IPS-NIHi7 (cell line): ENCODE measurements around the gene RFX7.
"Not testable (repeated sequence)": the region's sequence is repeated elsewhere in the genome, so short reads cannot be mapped to it uniquely, and the experiment has no call there.

Source experiments
- DNase-seq: peaks from one replicate; pipeline ENCODE4 v3.0.0; 2012; ENCODE audit warnings: mixed read lengths; ENCODE audit errors: extremely low spot score

Gene RFX7

GRCh38 chr15:56205061-56205876 is 38.4 kb downstream of the RFX7 start:
- DNase-seq = no peak

- not testable (repeated sequence) for DNase-seq
Observed at GRCh38 chr15:56203312-56203922, 40.3 kb downstream of the RFX7 start.

- DNase-seq = no peak
Observed at GRCh38 chr15:56202701-56203100, 41.0 kb downstream of the RFX7 start.

- no peak for DNase-seq
Observed at GRCh38 chr15:56199038-56199437, 44.6 kb downstream of the RFX7 start.

- DNase-seq = no peak
Observed at GRCh38 chr15:56194035-56194434, 49.6 kb downstream of the RFX7 start.

GRCh38 chr15:56192659-56193442 is 50.8 kb downstream of the RFX7 start:
- no peak for DNase-seq

GRCh38 chr15:56187665-56188064 is 56.0 kb downstream of the RFX7 start:
- DNase-seq = no peak

- DNase-seq = no peak
Observed at GRCh38 chr15:56185980-56186379, 57.7 kb downstream of the RFX7 start.

- no peak for DNase-seq
Observed at GRCh38 chr15:56184516-56184915, 59.2 kb downstream of the RFX7 start.

- DNase-seq = no peak
Observed at GRCh38 chr15:56180851-56181250, 62.8 kb downstream of the RFX7 start.

- DNase-seq = no peak
Observed at GRCh38 chr15:56176996-56177395, 66.7 kb downstream of the RFX7 start.

GRCh38 chr15:56175788-56176187 is 67.9 kb downstream of the RFX7 start:
- DNase-seq = no peak

- no peak for DNase-seq
Observed at GRCh38 chr15:56174649-56175048, 69.0 kb downstream of the RFX7 start.

- DNase-seq = no peak
Observed at GRCh38 chr15:56168394-56168793, 75.3 kb downstream of the RFX7 start.

GRCh38 chr15:56165234-56165633 is 78.4 kb downstream of the RFX7 start:
- DNase-seq = no peak

GRCh38 chr15:56160966-56161365 is 82.7 kb downstream of the RFX7 start:
- DNase-seq = no peak

- DNase-seq = no peak
Observed at GRCh38 chr15:56156877-56157276, 86.8 kb downstream of the RFX7 start.

- DNase-seq = not testable (repeated sequence)
Observed at GRCh38 chr15:56155278-56155677, 88.4 kb downstream of the RFX7 start.

- DNase-seq = not testable (repeated sequence)
Observed at GRCh38 chr15:56154768-56155167, 88.9 kb downstream of the RFX7 start.

GRCh38 chr15:56150204-56150603 is 93.5 kb downstream of the RFX7 start:
- no peak for DNase-seq

- DNase-seq = no peak
Observed at GRCh38 chr15:56148064-56148463, 95.6 kb downstream of the RFX7 start.

GRCh38 chr15:56146756-56147155 is 96.9 kb downstream of the RFX7 start:
- no peak for DNase-seq

- no peak for DNase-seq
Observed at GRCh38 chr15:56128081-56128480, 115.6 kb downstream of the RFX7 start.
